HTR-8/SVneo (cell line): ENCODE measurements around the gene ULBP1.
A peak's percentile ranks its signal among the peaks of the same experiment; 100 is the strongest.
"Not testable (repeated sequence)": the region's sequence is repeated elsewhere in the genome, so short reads cannot be mapped to it uniquely, and the experiment has no call there.

ENCODE experiments used
- DNase-seq: peaks from one replicate; pipeline ENCODE4 v3.0.0; 2011; ENCODE audit warnings: low spot score, mixed read lengths; ENCODE audit not compliant: insufficient read length
- FAIRE-seq: peaks from 2 replicates; lab custom pipeline; 2011; peaks lifted over from hg19 to GRCh38; lab: Jason Lieb, UNC

ULBP1 gene

GRCh38 chr6:150001295-150002008 is 37.7 kb downstream of the ULBP1 start:
- no peak for FAIRE-seq
- no peak for DNase-seq

GRCh38 chr6:150002710-150003109 is 39.0 kb downstream of the ULBP1 start:
- FAIRE-seq (no peak), DNase-seq (no peak)

GRCh38 chr6:150003599-150003998 is 39.9 kb downstream of the ULBP1 start:
- FAIRE-seq = not testable (repeated sequence)

GRCh38 chr6:150004101-150004782 is 40.5 kb downstream of the ULBP1 start:
- DNase-seq (no peak), FAIRE-seq (no peak)

More at GRCh38 chr6:150003599-150003998, 39.9 kb downstream of the ULBP1 start:
- DNase-seq = not testable (repeated sequence)

GRCh38 chr6:150004783-150005717 is 41.3 kb downstream of the ULBP1 start:
- peak; percentile 97 for FAIRE-seq
- DNase-seq = peak; percentile 91

- no peak for FAIRE-seq
- no peak for DNase-seq
These were observed 42.3 kb downstream of the ULBP1 start for GRCh38 chr6:150005761-150006651.

GRCh38 chr6:150006961-150007464 is 43.3 kb downstream of the ULBP1 start:
- DNase-seq = no peak
- FAIRE-seq = no peak

- DNase-seq (no peak), FAIRE-seq (no peak)
These were observed 44.8 kb downstream of the ULBP1 start for GRCh38 chr6:150008588-150008987.

- FAIRE-seq, DNase-seq: not testable (repeated sequence)
These were observed 49.4 kb downstream of the ULBP1 start for GRCh38 chr6:150012846-150013784.

GRCh38 chr6:150013785-150014622 is 50.3 kb downstream of the ULBP1 start:
- not testable (repeated sequence) for FAIRE-seq, DNase-seq

- DNase-seq, FAIRE-seq: not testable (repeated sequence)
These were observed 51.0 kb downstream of the ULBP1 start for GRCh38 chr6:150014623-150015280.

- not testable (repeated sequence) for FAIRE-seq, DNase-seq
These were observed 51.7 kb downstream of the ULBP1 start for GRCh38 chr6:150015281-150016001.

GRCh38 chr6:150016324-150017185 is 52.8 kb downstream of the ULBP1 start:
- DNase-seq (peak; percentile 42), FAIRE-seq (peak; percentile 4)

- DNase-seq, FAIRE-seq: not testable (repeated sequence)
These were observed 53.4 kb downstream of the ULBP1 start for GRCh38 chr6:150017186-150017521.

GRCh38 chr6:150018846-150019580 is 55.3 kb downstream of the ULBP1 start:
- no peak for FAIRE-seq
- DNase-seq = no peak
